ENCODE results near the gene ADORA1.

GRCh38 chr1:203082231-203082505 lies 45.4 kb upstream of the ADORA1 start:
- TF ChIP-seq FOXM1 (IDR thresholded peaks at IDR 0.05; ENCODE audit: borderline replicate concordance, low read depth) (no peak), CEBPB (IDR thresholded peaks at IDR 0.05) (no peak), REST (IDR thresholded peaks at IDR 0.05; ENCODE audit: low read depth) (no peak), EGR1 (IDR thresholded peaks at IDR 0.05) (no peak), EP300 (IDR thresholded peaks at IDR 0.05; ENCODE audit: borderline replicate concordance) (no peak), TEAD4 (IDR thresholded peaks at IDR 0.05) (no peak), MAX (IDR thresholded peaks at IDR 0.05) (no peak), TCF12 (IDR thresholded peaks at IDR 0.05; ENCODE audit: low read depth) (no peak), USF1 (IDR thresholded peaks at IDR 0.05) (no peak), TAF1 (IDR thresholded peaks at IDR 0.05; ENCODE audit: low read depth) (no peak), ZBTB7A (IDR thresholded peaks at IDR 0.05; ENCODE audit: low read depth) (no peak)

Data from Ishikawa (cell line).